ENCODE results near the gene LRRC57. TPM values are rescaled to one million over a fixed set of nuclear protein-coding genes. Genes with fewer than 3 reads are reported as not detected.
A peak's percentile ranks its signal among the peaks of the same experiment; 100 is the strongest.
"Not testable (repeated sequence)": the region's sequence is repeated elsewhere in the genome, so short reads cannot be mapped to it uniquely, and the experiment has no call there.

LRRC57 gene
- total RNA-seq, 1 donor from 2014 or later = 32.4 TPM

DNA sequence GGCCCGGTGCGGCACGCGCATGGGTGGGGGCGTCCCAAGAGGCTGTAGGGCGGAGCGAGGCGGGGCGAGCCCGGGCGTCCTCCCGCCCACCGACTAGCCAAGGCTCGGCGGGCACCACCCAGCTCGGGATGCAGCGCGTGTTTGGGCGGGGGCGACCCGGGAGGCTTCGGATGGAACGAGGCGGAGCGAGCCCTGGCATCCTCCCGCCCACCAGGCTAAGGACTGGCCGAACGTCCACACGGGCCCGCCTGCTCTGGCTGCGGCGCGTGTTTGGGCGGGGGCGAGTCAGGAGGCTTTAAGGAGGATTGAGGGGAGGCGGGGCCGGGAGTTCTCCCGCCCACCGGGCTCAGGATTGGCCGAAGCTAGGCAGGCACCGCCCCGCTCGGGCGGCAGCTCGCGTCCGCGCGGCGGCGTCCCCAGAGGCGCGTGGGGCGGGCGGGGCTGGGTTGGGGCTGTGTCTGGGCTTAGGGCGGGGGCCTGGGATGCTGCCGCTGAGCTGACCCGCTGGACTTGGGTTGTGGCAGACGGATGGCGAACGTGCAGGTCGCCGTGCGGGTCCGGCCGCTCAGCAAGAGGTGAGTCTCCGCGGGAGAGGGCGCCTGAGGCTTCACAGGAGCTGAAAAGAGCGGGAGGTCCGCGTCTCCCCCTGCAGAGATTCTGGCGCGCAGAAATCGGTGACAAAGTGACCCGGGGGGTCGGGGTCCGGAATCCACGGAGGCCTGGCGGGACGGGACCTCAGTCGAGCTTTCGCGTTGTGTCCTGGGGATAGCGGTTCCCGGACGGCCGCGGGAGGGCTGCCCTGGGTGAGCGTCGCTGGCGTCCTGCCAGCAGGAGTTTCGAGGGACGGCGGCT, 26.8 kb upstream of the LRRC57 start, which contains the start of gene STARD9:
STARD9 (plus strand) TSS at position 419 of the 852 bp plus-strand sequence; CDS start at position 529, 110 bp downstream.
- peak; percentile 100 for DNase-seq (ENCODE audit: low spot score)
- peaks cover 44% of the 10 kb centered on the region for H3K4me1 Mint-ChIP-seq (ENCODE audit: low read depth)
- H3K9me3 Mint-ChIP-seq (ENCODE audit: low read depth) = no peaks in the 10 kb centered on the region
- TF ChIP-seq, protein P1, sequence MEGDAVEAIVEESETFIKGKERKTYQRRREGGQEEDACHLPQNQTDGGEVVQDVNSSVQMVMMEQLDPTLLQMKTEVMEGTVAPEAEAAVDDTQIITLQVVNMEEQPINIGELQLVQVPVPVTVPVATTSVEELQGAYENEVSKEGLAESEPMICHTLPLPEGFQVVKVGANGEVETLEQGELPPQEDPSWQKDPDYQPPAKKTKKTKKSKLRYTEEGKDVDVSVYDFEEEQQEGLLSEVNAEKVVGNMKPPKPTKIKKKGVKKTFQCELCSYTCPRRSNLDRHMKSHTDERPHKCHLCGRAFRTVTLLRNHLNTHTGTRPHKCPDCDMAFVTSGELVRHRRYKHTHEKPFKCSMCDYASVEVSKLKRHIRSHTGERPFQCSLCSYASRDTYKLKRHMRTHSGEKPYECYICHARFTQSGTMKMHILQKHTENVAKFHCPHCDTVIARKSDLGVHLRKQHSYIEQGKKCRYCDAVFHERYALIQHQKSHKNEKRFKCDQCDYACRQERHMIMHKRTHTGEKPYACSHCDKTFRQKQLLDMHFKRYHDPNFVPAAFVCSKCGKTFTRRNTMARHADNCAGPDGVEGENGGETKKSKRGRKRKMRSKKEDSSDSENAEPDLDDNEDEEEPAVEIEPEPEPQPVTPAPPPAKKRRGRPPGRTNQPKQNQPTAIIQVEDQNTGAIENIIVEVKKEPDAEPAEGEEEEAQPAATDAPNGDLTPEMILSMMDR (IDR thresholded peaks at IDR 0.05) = peak; percentile 33
- H3K27me3 Mint-ChIP-seq (ENCODE audit: low read depth) = no peaks in the 10 kb centered on the region
- H3K4me3 Mint-ChIP-seq (ENCODE audit: unreplicated experiment) = peak within 1 kb of the TSS; percentile 97
- no peaks in the 10 kb centered on the region for H3K36me3 Mint-ChIP-seq (ENCODE audit: low read depth)
- H3K27ac Mint-ChIP-seq (ENCODE audit: unreplicated experiment) = peak within 1 kb of the TSS; percentile 91

DNA sequence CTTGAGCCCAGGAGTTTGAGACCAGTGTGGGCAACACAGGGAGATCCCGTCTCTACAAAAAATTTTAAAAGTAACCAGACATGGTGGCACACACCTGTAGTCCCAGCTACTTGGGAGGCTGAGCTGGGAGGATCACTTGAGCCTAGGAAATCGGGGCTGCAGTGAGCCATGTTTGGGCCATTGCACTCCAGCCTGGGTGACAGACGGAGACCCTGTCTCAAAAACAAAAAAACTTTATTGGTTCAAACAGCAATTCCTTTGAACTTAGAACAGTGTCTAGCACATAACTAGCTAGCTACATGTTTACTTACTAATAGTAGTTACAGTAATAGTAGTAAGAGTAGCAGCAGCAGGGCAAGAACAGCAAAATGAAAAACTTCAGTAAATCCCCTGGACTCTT, 10.1 kb upstream of the LRRC57 start:
- H3K9me3 Mint-ChIP-seq (ENCODE audit: low read depth) = no peaks in the 10 kb centered on the region
- no peaks in the 10 kb centered on the region for H3K27me3 Mint-ChIP-seq (ENCODE audit: low read depth)
- TF ChIP-seq, protein P1 (IDR thresholded peaks at IDR 0.05) = no peak
- no peak overlapping the region for H3K27ac Mint-ChIP-seq (ENCODE audit: unreplicated experiment)
- H3K4me1 Mint-ChIP-seq (ENCODE audit: low read depth) = no peaks in the 10 kb centered on the region
- no peak for DNase-seq (ENCODE audit: low spot score)
- H3K36me3 Mint-ChIP-seq (ENCODE audit: low read depth) = peaks cover 16% of the 10 kb centered on the region
- no peak overlapping the region for H3K4me3 Mint-ChIP-seq (ENCODE audit: unreplicated experiment)

DNA sequence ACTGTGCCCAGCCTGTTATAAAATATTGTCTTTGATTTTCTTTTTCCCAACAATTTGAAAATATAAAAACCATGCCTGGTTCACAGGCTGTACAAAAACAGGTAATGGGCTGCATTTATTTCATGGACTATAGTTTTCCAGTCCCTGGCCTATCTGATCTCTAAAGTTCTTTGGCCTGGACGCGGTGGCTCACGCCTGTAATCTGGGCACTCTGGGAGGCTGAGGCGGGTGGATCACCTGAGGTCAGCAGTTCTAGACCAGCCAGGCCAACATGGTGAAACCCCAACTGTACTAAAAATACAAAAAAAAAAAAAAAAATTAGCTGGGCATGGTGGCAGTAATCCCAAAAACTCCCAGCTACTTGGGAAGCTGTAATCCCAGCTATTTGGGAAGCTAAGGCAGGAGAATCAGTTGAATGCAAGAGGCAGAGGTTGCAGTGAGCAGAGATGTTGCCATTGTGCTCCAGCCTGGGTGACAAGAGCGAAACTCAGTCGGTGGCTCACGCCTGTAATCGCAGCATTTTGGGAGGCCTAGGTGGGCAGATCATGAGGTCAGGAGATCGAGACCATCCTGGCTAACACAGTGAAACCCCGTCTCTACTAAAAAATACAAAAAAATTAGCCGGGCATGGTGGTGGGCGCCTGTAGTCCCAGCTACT, 8.1 kb upstream of the LRRC57 start:
- DNase-seq (ENCODE audit: low spot score); H3K9me3 Mint-ChIP-seq (ENCODE audit: low read depth); H3K4me3 Mint-ChIP-seq (ENCODE audit: unreplicated experiment); H3K27ac Mint-ChIP-seq (ENCODE audit: unreplicated experiment); H3K27me3 Mint-ChIP-seq (ENCODE audit: low read depth); H3K4me1 Mint-ChIP-seq (ENCODE audit: low read depth): not testable (repeated sequence)
- H3K36me3 Mint-ChIP-seq (ENCODE audit: low read depth) = peaks cover 16% of the 10 kb centered on the region

DNA sequence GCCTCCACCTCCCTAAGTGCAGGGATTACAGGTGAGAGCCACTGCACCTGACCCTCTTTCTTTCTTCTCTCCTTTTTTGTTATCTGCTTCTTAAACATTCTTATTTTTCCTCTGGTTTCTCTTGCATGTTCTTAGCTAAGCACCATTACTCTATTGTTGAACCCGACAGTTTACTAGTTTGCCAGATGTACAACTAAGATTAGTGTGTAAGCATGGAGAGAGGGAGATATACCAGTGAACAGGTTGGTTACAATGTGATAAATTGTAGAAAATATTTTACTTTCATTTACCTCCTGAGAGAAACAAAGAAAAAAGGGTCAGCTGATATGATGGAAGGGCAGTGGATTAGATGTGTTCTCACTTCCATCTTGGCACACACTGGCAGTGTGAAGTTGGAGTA, 5.0 kb upstream of the LRRC57 start:
- no peaks in the 10 kb centered on the region for H3K27me3 Mint-ChIP-seq (ENCODE audit: low read depth)
- H3K36me3 Mint-ChIP-seq (ENCODE audit: low read depth) = no peaks in the 10 kb centered on the region
- no peak overlapping the region for H3K4me3 Mint-ChIP-seq (ENCODE audit: unreplicated experiment)

DNA sequence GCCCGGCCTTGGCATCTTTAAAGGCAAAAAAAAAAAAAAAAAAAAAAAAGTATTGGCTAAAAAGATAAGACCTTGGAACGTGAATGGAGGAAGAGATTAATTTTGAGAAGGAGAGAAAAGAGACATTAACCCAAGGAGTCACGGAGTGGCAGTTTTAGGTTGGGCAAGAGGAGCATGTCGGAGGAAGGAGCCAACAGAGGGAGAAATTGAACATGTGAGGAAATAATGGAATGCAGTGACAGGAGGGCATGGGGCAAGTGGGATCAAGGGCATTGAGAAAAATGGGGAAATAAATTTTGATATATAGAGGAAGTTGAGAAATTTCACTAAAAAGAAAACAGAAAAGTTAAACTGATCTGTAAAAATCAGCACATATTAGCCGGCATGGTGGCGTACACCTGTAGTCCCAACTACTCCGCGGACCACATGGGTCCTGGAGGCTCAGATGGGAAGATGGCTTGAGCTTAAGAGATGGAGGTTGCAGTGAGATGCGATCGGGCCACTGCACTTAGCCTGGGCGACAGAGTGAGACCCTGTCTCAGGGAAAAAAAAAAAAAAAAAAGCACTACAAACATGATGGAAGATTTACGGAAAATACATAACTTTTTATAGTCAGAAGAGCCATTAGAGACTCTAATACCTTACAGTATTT, 1.3 kb upstream of the LRRC57 start:
- Mint-ChIP-seq H3K27ac (ENCODE audit: unreplicated experiment) (peak overlapping the region; percentile 8), H3K4me3 (ENCODE audit: unreplicated experiment) (peak overlapping the region; percentile 94), H3K27me3 (ENCODE audit: low read depth) (no peaks in the 10 kb centered on the region), H3K9me3 (ENCODE audit: low read depth) (no peaks in the 10 kb centered on the region), H3K36me3 (ENCODE audit: low read depth) (peaks cover 7% of the 10 kb centered on the region), H3K4me1 (ENCODE audit: low read depth) (peaks cover 40% of the 10 kb centered on the region)
- TF ChIP-seq, protein P1 (IDR thresholded peaks at IDR 0.05) = no peak
- DNase-seq (ENCODE audit: low spot score) = no peak

More for the DNA sequence above, 5.0 kb upstream of the LRRC57 start:
- DNase-seq (ENCODE audit: low spot score) = no peak
- no peak overlapping the region for H3K27ac Mint-ChIP-seq (ENCODE audit: unreplicated experiment)
- TF ChIP-seq, protein P1 (IDR thresholded peaks at IDR 0.05) = no peak
- H3K9me3 Mint-ChIP-seq (ENCODE audit: low read depth) = no peaks in the 10 kb centered on the region
- H3K4me1 Mint-ChIP-seq (ENCODE audit: low read depth) = peaks cover 11% of the 10 kb centered on the region
